CD4-positive, alpha-beta T cell treated with Interleukin-4 for 4 hours (primary cell): ENCODE measurements around the gene PNPLA3.

Experiments used
- DNase-seq: peaks from one replicate; pipeline ENCODE4 v3.0.0-alpha.2; 2020

Gene PNPLA3

DNA sequence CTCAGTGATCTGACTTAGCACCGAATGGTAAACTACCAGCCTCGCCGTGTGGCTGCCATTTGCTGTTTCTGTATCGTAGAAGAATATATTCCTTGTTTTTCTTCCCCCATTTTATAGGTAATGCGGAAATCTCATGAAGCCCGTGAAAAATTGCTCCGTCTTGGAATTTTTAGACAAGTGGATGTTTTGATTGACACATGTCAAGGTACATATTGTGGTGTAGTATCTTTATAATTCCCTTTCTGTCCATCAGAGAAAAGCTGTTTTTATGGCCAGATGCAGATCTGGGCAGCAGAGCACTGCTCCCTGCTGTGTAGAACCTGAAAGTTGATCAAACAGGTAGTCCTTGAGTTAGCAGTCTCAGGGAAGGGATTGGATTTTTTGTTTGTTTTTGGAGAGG is 45.0 kb downstream of the PNPLA3 start:
- no peak for DNase-seq

- DNase-seq: no peak
Measured at GRCh38 chr22:43969021-43969878, 45.6 kb downstream of the PNPLA3 start.

DNA sequence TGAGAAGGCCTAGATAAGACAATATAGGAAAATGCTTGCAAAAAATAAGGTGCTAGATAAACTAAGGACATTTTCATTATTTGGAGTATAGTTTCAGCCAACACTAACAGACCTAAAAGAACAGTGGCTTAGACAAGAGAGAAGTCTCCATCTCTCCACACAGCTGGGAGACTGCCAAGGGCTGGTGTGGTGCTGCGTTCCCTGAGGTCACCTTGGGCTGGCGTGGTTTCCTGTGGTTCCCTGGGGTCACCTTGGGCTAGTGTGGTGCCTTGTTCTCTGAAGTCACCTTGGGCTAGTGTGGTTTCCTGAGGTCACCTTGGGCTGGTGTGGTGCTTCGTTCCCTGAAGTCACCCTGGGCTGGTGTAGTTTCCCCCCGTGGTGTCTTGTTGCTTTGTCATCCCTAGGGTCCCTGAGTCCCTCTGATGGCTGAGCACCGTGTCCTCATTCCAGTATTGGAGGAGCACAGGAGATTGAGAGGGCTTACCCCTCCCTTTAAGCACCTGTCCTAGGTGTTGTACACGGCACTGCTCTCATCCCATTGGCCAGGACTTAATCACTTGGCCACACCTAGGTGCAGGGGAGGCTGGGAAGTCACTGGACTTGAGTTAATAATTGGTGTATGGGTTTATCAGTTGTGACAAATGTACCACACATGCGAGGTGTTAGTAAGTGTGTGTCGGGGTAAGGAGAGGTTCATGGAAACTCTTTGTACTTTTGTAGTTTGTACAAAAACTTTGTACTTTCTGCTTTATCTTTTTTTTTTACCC is 46.6 kb downstream of the PNPLA3 start:
- DNase-seq: no peak

DNA sequence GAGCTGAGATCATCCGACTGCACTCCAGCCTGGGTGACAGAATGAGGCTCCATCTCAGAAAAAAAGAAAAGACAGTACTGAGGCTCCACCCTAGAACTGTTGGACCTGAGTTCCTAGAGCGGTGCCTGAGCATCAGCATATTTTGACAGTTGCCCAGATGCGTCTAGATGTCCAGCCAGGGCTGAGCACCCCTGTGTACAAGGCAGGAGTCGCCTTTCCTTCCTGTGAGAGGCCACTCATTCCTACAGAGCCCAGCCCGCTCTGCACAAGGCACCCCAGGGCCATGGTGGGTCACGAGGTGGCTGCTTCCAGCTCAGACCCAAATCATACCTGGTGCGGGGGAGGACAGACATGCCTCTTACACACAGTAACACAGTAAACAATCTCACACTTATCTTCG is 47.5 kb downstream of the PNPLA3 start:
- DNase-seq: no peak

DNA sequence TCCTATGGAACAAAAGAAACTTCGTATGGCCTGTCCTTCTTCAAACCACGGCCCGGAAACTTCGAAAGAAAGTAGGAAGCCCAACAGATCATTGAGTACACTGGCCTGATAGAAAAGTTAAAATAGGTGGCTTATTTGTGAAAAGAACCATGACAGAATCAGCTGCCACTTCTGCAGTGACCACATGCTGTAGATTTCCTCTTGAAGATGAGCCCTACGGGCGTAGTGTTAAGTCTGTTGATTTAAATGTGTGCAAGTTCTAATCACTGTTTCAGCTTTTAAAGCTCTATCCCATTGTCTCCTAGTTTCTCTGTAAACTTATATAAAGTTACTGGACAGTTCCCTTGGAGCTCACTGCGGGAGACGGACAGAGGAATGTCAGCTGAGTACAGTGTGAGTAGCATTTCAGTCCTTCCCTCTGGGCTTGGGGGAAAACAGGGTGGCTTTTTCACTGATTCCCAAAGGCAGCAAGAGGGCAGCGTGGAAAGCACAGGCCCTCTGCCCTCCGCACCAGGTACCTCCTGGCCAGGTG is 49.4 kb downstream of the PNPLA3 start:
- DNase-seq: no peak

- no peak for DNase-seq
Measured at GRCh38 chr22:43974028-43974545, 50.5 kb downstream of the PNPLA3 start.

DNA sequence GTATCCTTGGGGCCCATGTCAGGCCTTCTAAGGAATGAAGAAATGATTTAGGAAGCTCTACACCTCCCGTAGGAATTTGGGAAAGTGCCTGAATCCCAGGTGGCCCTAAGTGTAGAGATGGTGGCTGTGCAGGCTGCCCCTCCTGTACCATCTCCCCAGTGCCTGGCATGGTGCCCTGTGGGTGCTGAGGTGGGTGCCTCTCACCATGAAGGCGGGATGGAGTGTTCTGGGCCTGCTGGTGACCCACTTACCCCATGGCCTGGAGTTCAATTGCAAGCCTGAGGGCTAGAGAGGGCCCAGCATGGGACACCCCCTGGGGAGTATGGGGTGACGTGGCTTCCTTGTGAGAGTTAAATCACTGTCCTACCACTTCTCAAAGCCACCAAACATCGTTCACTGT is 51.4 kb downstream of the PNPLA3 start:
- DNase-seq: no peak

DNA sequence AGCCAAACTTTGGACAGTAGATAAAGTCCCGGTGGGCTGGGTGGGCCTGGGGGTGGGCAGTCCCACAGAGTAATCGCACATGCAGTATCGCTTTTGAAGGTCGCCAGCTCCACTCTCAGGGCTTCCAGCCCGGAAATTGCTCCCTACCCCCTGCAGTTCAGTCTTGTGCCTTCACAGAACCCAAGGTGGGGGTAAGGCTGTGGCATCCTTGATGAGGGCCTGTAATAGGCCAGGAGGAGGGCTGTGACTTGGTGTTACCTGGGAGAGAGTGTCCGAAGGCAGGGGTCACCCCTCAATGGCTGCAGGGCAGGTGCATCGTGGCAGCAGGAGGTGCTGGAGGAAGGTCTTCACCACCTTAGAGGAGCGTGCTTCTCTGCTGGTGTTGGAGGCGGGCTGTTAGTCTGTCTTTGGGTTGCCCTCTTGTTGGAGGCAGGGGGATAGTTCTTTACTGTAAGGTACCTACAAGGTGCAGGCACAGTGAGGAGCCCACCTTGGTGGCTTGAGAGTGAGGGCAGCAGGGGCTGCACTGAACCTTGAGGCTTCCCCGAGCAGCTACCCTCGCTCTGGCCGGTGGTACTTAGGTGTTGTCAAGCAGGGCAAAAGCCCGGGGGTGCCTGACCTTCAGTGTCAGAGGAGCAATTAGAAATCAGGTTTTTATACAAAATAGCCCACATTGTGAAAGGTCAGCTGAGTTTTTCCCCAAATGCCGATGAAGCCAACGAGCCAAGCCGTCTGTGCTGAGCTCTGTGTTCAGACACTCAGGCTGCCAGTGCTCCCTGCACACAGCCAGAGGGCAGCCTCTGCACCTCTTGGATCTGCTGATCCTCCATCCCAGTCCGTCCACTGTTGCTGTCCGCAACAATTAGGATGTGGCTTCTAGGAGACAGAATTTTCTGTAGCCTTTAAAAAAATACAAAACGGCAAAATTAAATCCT is 53.5 kb downstream of the PNPLA3 start:
- DNase-seq: no peak

DNA sequence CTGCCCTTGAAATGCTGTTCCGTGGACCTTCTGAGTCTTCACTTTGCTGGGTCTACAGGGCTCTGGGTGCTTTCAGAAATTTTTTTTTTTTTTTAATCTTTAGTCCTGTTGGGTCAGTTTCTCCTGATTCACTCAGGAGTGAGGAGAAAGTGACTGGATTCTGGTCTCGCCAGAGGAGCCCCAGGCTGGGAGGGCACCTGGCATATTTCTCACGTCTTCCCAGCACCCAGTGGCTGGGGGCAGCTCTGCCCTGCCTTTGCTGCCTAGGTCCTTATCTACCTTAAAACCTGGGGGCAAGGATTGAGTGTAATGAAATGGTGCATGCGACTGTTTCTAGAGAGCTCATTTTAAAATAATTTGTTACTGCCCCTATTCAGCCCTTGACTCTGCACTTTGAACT is 55.0 kb downstream of the PNPLA3 start:
- no peak for DNase-seq

GRCh38 chr22:43980579-43980978 is 57.0 kb downstream of the PNPLA3 start:
- DNase-seq: no peak

GRCh38 chr22:43980996-43981395 is 57.4 kb downstream of the PNPLA3 start:
- DNase-seq: no peak

DNA sequence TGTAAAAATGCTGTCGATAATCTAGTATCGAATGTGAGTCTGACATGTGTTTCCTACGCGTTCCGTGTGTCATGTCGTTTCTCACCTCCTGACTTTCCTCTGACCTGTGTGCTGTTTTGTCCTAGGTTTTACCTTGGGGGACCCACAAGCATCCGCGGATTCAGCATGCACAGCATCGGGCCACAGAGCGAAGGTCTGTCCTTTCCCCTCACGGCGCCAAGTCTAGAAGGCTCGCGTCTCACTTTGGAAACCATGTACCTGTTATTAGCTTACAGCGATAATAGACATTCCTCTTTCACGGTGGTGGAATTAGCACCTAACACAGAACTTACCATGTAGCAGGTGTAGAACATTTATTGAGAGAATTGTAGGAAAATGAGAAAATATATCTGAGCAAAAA is 60.2 kb downstream of the PNPLA3 start:
- no peak for DNase-seq

GRCh38 chr22:43985532-43985931 is 61.9 kb downstream of the PNPLA3 start:
- no peak for DNase-seq

- DNase-seq: no peak
Measured at GRCh38 chr22:43988116-43988820, 64.7 kb downstream of the PNPLA3 start.

- DNase-seq: no peak
Measured at GRCh38 chr22:43988960-43989359, 65.4 kb downstream of the PNPLA3 start.

- no peak for DNase-seq
Measured at GRCh38 chr22:43990044-43990443, 66.4 kb downstream of the PNPLA3 start.

- DNase-seq: no peak
Measured at GRCh38 chr22:43991316-43992020, 67.9 kb downstream of the PNPLA3 start.

DNA sequence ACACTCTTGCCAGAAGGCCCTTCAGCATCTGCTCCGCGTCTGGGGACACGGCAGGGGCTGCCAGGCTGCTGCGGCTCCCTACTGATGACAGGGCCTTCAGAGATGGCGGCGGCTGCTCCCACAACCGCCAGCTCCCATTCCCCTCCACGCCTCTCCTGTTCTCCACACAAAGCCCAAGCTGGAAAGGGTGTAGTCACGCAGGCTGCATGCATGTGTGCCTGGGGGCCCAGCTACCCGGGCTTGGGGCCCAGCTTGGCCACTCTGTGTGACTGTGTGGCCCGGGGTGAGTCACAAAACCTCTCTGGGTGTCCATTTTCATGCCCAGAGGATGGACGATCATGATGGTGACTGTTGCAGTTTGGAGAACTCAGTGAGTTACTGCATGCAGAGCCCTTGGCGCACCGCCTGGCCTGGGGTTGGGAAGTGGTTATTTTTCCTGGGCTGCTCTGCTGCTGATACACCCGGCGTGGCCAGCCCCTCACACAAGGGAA is 68.8 kb downstream of the PNPLA3 start:
- DNase-seq: no peak

- peak; percentile 64 for DNase-seq
Measured at GRCh38 chr22:43993072-43993760, 69.6 kb downstream of the PNPLA3 start.

GRCh38 chr22:43994006-43994405 is 70.4 kb downstream of the PNPLA3 start:
- no peak for DNase-seq
